HepG2 (cell line): Measurements from ENCODE around the gene MS4A10. TPM values are rescaled to one million over a fixed set of nuclear protein-coding genes. Genes with fewer than 3 reads are reported as not detected.

Experiments used
- CBX1 ChIP-seq: IDR thresholded peaks from one replicate; pipeline ENCODE4 v1.6.1; 2016; ENCODE audit warnings: antibody characterized with exemption, low read depth
- HMG20B ChIP-seq: conservative IDR thresholded peaks from 2 replicates; pipeline ENCODE4 v1.6.1; 2016; ENCODE audit warnings: missing genetic modification reagents, missing compliant biosample characterization
- HNF4A ChIP-seq: sonication (generic); formaldehyde crosslinking; IDR thresholded peaks from 2 replicates; pipeline ENCODE4 v1.4.0; 2020; ENCODE audit warnings: missing genetic modification reagents
- HNRNPK ChIP-seq: fragments of 200-400 bp; formaldehyde crosslinking; IDR thresholded peaks from 2 replicates; pipeline ENCODE4 v1.6.1; 2018; ENCODE audit warnings: low read length, low read depth, moderate library complexity, mild to moderate bottlenecking; ENCODE audit not compliant: poor library complexity, severe bottlenecking
- HNRNPLL ChIP-seq: fragments of 200-400 bp; formaldehyde crosslinking; IDR thresholded peaks from 2 replicates; pipeline ENCODE4 v1.6.1; 2017; ENCODE audit warnings: mild to moderate bottlenecking, low read depth, low read length; ENCODE audit not compliant: poor library complexity, severe bottlenecking
- KLF6 ChIP-seq: IDR thresholded peaks from 2 replicates; pipeline ENCODE4 v1.8.0; 2016; ENCODE audit warnings: missing biosample characterization, missing genetic modification reagents
- NCOA2 ChIP-seq: sonication (generic); formaldehyde crosslinking; IDR thresholded peaks from 2 replicates; pipeline ENCODE4 v1.8.0; 2022; ENCODE audit warnings: inconsistent platforms
- NKX3-1 ChIP-seq: sonication (generic); formaldehyde crosslinking; IDR thresholded peaks from 2 replicates; pipeline ENCODE4 v1.5.0; 2020; ENCODE audit warnings: missing genetic modification reagents
- RORA ChIP-seq: sonication (generic); formaldehyde crosslinking; IDR thresholded peaks from 2 replicates; pipeline ENCODE4 v1.5.0; 2020; ENCODE audit warnings: mild to moderate bottlenecking, missing genetic modification reagents, moderate library complexity
- ZBTB3 ChIP-seq: sonication (generic); formaldehyde crosslinking; IDR thresholded peaks from 2 replicates; pipeline ENCODE4 v1.4.0; 2020; ENCODE audit warnings: low read depth, mild to moderate bottlenecking, moderate library complexity, missing genetic modification reagents, borderline replicate concordance
- ZFAT ChIP-seq: sonication (generic); formaldehyde crosslinking; conservative IDR thresholded peaks from 2 replicates; pipeline ENCODE4 v1.8.1; 2023; ENCODE audit warnings: missing genetic modification reagents, inconsistent platforms
- ZNF20 ChIP-seq: sonication (generic); formaldehyde crosslinking; IDR thresholded peaks from 2 replicates; pipeline ENCODE4 v1.4.0; 2020; ENCODE audit warnings: mild to moderate bottlenecking, moderate library complexity, missing genetic modification reagents
- ZNF224 ChIP-seq: sonication (generic); formaldehyde crosslinking; IDR thresholded peaks from 2 replicates; pipeline ENCODE4 v1.5.0; 2020; ENCODE audit warnings: mild to moderate bottlenecking, missing genetic modification reagents
- ZNF383 ChIP-seq: sonication (generic); formaldehyde crosslinking; IDR thresholded peaks from 2 replicates; pipeline ENCODE4 v1.4.0; 2020; ENCODE audit warnings: missing genetic modification reagents, mild to moderate bottlenecking, borderline replicate concordance
- ZNF816 ChIP-seq: sonication (generic); formaldehyde crosslinking; IDR thresholded peaks from 2 replicates; pipeline ENCODE4 v1.8.0; 2022; ENCODE audit warnings: missing genetic modification reagents, mild to moderate bottlenecking, borderline replicate concordance
- ZSCAN22 ChIP-seq: sonication (generic); formaldehyde crosslinking; IDR thresholded peaks from 2 replicates; pipeline ENCODE4 v1.4.0; 2020; ENCODE audit warnings: mild to moderate bottlenecking, missing genetic modification reagents
- polyA plus RNA-seq, 8 experiments: library from polyadenylated mRNA; depleted of rRNA in 3 of 8; stranded (reverse) in 7 of 8; unstranded in 1 of 8; fragments of >200 nt; fragmentation: Illumina TruSeq in 4 of 8; extraction: Trizol in 4 of 8; gene quantifications; 2 replicates each; pipeline versions ENCODE4 v1.2.1 to v1.2.3, GENCODE V29; 2011 to 2016; ENCODE audit warnings: low read depth in 4 of 8, missing spikeins in 1 of 8, mixed read lengths in 1 of 8; ENCODE audit not compliant: insufficient read depth in 1 of 8
- total RNA-seq, 5 experiments: library from RNA; depleted of rRNA; stranded (reverse); fragments of >200 nt; fragmentation: Illumina TruSeq; extraction: Trizol; gene quantifications; 2 replicates each; pipeline ENCODE4 v1.2.3, GENCODE V29; 2016; ENCODE audit warnings: low read depth in 1 of 5
- TF ChIP-seq, protein P1 (sequence below): sonication (generic); formaldehyde crosslinking; IDR thresholded peaks from 2 replicates; pipeline ENCODE4 v1.4.0; 2020; ENCODE audit warnings: missing genetic modification reagents
- TF ChIP-seq, protein P2 (sequence below): sonication (generic); formaldehyde crosslinking; IDR thresholded peaks from 2 replicates; pipeline ENCODE4 v1.5.0; 2020; ENCODE audit warnings: missing genetic modification reagents, mild to moderate bottlenecking, borderline replicate concordance
- TF ChIP-seq, protein P3 (sequence below): sonication (generic); formaldehyde crosslinking; IDR thresholded peaks from 2 replicates; pipeline ENCODE4 v1.9.0; 2022; ENCODE audit warnings: missing genetic modification reagents, mild to moderate bottlenecking, borderline replicate concordance
- TF ChIP-seq, protein P4 (sequence below): sonication (generic); formaldehyde crosslinking; IDR thresholded peaks from 2 replicates; pipeline ENCODE4 v1.8.1; 2023; ENCODE audit warnings: missing genetic modification reagents, inconsistent platforms, borderline replicate concordance
- TF ChIP-seq, protein P5 (sequence below): sonication (generic); formaldehyde crosslinking; IDR thresholded peaks from 2 replicates; pipeline ENCODE4 v1.5.0; 2020; ENCODE audit warnings: missing genetic modification reagents, mild to moderate bottlenecking, borderline replicate concordance
- TF ChIP-seq, protein P6 (sequence below): sonication (generic); formaldehyde crosslinking; IDR thresholded peaks from 2 replicates; pipeline ENCODE4 v1.8.1; 2023; ENCODE audit warnings: missing genetic modification reagents, mild to moderate bottlenecking, borderline replicate concordance

Gene MS4A10
- total and polyA plus RNA-seq, 2 of the 13 experiments (the other 11 are each of a cell fraction or from before 2014, with no cell fraction given), result not detected

DNA sequence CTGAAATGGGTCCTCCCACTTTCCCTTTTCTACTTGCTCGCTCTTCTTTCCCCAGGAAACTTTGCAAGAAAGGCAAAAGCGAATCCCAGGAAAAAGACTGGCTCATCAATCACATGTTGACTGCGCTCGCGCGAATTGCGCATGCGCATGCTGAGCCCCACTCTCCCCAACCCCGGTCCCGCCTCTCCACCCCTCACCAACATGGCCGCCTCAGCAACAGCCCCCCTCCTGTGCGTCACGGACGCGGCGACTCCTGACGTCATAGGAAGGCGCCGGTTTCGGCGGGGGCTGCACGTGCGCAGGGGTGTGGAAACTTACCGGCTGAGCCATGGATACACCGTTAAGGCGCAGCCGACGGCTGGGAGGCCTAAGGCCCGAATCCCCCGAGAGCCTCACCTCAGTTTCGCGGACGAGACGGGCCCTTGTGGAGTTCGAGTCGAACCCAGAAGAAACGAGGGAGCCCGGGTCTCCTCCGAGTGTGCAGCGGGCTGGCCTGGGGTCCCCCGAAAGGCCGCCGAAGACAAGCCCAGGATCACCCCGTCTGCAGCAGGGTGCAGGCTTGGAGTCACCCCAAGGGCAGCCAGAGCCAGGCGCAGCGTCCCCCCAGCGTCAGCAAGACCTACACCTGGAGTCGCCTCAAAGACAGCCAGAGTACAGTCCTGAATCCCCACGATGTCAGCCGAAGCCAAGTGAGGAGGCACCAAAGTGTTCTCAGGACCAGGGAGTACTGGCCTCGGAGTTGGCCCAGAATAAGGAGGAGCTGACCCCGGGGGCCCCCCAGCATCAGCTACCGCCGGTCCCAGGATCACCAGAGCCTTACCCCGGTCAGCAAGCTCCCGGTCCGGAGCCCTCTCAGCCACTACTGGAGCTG, 56.9 kb downstream of the MS4A10 start, which contains the start of gene CCDC86 (continued):
- TF ChIP-seq KLF6 (CRISPR knock-in tag), result peak; percentile 87
- no peak for TF ChIP-seq HNF4A
- no peak for TF ChIP-seq ZFAT (CRISPR knock-in tag)
- peak; percentile 63 for TF ChIP-seq HNRNPLL
- no peak for TF ChIP-seq ZNF816 (CRISPR knock-in tag)
- no peak for TF ChIP-seq ZNF20
- TF ChIP-seq, protein P1, sequence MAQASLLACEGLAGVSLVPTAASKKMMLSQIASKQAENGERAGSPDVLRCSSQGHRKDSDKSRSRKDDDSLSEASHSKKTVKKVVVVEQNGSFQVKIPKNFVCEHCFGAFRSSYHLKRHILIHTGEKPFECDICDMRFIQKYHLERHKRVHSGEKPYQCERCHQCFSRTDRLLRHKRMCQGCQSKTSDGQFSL (CRISPR knock-in tag), result peak; percentile 95
- TF ChIP-seq ZBTB3, result peak; percentile 76; the same call in 1 of the 2 replicates
- TF ChIP-seq, protein P2, sequence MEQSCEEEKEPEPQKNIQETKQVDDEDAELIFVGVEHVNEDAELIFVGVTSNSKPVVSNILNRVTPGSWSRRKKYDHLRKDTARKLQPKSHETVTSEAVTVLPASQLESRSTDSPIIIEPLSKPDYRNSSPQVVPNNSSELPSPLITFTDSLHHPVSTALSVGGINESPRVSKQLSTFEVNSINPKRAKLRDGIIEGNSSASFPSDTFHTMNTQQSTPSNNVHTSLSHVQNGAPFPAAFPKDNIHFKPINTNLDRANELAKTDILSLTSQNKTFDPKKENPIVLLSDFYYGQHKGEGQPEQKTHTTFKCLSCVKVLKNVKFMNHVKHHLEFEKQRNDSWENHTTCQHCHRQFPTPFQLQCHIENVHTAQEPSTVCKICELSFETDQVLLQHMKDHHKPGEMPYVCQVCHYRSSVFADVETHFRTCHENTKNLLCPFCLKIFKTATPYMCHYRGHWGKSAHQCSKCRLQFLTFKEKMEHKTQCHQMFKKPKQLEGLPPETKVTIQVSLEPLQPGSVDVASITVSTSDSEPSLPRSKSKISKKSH, result peak; percentile 54; the same call in 1 of the 2 replicates
- TF ChIP-seq, protein P3, sequence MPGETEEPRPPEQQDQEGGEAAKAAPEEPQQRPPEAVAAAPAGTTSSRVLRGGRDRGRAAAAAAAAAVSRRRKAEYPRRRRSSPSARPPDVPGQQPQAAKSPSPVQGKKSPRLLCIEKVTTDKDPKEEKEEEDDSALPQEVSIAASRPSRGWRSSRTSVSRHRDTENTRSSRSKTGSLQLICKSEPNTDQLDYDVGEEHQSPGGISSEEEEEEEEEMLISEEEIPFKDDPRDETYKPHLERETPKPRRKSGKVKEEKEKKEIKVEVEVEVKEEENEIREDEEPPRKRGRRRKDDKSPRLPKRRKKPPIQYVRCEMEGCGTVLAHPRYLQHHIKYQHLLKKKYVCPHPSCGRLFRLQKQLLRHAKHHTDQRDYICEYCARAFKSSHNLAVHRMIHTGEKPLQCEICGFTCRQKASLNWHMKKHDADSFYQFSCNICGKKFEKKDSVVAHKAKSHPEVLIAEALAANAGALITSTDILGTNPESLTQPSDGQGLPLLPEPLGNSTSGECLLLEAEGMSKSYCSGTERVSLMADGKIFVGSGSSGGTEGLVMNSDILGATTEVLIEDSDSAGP (CRISPR knock-in tag), result peak; percentile 84
- TF ChIP-seq, protein P4, sequence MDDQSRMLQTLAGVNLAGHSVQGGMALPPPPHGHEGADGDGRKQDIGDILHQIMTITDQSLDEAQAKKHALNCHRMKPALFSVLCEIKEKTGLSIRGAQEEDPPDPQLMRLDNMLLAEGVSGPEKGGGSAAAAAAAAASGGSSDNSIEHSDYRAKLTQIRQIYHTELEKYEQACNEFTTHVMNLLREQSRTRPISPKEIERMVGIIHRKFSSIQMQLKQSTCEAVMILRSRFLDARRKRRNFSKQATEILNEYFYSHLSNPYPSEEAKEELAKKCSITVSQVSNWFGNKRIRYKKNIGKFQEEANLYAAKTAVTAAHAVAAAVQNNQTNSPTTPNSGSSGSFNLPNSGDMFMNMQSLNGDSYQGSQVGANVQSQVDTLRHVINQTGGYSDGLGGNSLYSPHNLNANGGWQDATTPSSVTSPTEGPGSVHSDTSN (CRISPR knock-in tag), result no peak
- TF ChIP-seq CBX1, result peak; percentile 93
- no peak for TF ChIP-seq ZNF383
- no peak for TF ChIP-seq ZNF224
- no peak for TF ChIP-seq ZSCAN22
- TF ChIP-seq RORA (CRISPR knock-in tag), result no peak
- no peak for TF ChIP-seq NKX3-1 (CRISPR knock-in tag)
- TF ChIP-seq, protein P5, sequence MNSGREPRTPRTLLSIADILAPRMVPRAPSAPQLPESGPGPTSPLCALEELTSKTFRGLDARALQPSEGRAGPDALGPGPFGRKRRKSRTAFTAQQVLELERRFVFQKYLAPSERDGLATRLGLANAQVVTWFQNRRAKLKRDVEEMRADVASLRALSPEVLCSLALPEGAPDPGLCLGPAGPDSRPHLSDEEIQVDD, result peak; percentile 72; the same call in 1 of the 2 replicates
- TF ChIP-seq, protein P6, sequence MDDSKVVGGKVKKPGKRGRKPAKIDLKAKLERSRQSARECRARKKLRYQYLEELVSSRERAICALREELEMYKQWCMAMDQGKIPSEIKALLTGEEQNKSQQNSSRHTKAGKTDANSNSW, result 0 out of 2 replicates have a peak, but pooled peaks have one; percentile 62
- TF ChIP-seq HNRNPK, result peak; percentile 69
- TF ChIP-seq HMG20B (CRISPR knock-in tag), result no peak
- no peak for TF ChIP-seq NCOA2
